ENCODE data around the gene CX3CR1. TPM values are rescaled to one million over a fixed set of nuclear protein-coding genes. Genes with fewer than 3 reads are reported as not detected.

The CX3CR1 gene
- total RNA-seq, 2 donors from 2014 or later = 0.57 to 0.66 TPM

DNA sequence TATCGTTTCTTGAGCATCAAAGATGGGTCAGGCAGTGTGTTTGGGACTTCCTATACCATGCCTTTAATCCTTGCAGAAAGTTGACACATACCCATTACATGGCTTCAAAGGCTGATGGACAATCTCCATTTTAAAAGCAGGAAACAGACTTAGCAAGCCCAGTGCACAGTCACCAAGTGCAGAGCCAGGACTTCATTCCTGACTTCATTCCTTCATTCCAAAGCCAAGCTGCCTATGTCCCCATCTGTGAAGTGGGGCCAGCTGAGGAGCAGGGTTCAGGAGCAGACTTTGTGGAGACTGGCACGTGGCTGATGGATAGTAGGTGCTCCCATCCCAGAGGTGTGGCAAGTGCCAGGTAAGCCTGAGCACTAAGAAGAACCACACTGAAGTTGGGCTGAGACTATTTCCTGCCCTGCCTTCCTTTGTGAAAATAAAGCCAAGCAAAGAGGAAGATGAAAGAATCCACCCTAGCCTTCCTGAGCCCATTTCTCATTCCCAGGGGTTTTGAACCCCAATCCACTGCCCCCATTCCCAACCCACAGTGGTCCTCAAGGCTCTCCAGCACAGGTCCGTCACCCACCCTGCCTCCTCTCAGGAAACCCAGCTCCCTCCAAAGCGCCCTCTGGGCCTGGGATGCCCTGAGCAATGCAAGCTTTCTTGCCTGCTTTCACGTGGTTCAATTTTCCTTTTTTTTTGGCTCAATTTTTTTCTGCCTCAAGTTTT is 1.8 kb downstream of the CX3CR1 start:
- H3K27me3 ChIP-seq = no peaks in the 10 kb centered on the region
- intact Hi-C loops (cut with DNase I) = loop anchor here (5.0 kb wide), 1 partner anchor 76 kb away; no protein-coding TSS in a partner anchor
- H3K4me1 ChIP-seq = no peaks in the 10 kb centered on the region
- no peaks in the 10 kb centered on the region for H3K36me3 ChIP-seq
- TF ChIP-seq, protein P1, sequence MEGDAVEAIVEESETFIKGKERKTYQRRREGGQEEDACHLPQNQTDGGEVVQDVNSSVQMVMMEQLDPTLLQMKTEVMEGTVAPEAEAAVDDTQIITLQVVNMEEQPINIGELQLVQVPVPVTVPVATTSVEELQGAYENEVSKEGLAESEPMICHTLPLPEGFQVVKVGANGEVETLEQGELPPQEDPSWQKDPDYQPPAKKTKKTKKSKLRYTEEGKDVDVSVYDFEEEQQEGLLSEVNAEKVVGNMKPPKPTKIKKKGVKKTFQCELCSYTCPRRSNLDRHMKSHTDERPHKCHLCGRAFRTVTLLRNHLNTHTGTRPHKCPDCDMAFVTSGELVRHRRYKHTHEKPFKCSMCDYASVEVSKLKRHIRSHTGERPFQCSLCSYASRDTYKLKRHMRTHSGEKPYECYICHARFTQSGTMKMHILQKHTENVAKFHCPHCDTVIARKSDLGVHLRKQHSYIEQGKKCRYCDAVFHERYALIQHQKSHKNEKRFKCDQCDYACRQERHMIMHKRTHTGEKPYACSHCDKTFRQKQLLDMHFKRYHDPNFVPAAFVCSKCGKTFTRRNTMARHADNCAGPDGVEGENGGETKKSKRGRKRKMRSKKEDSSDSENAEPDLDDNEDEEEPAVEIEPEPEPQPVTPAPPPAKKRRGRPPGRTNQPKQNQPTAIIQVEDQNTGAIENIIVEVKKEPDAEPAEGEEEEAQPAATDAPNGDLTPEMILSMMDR (IDR thresholded peaks at IDR 0.05) = no peak
- H3K9me3 ChIP-seq = no peaks in the 10 kb centered on the region
- DNase-seq = no peak
- no peak overlapping the region for H3K27ac ChIP-seq
- no peak overlapping the region for H3K9ac ChIP-seq (ENCODE audit: low read depth in 2 of 2, low read length in 2 of 2)
- H3K4me3 ChIP-seq = no peak overlapping the region

DNA sequence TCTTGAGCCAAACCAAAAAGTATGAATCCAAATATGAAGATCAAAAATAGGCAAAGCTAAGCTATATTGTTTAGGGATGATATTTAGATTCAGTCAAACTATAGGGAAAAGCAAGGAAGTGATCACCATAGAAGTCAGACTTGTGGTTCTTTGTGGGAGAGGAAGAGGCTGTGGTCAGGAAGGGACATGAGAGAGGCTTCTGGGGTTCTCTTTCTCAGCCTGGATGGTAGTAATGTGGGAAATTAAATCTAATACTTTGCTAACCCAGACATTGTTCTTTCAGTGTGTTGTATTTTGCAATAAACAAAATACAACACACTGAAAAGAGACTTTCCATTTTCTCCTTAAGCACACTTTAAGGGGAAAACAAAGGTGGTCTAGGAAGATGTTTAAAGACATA is 3.1 kb downstream of the CX3CR1 start:
- Histone ChIP-seq H3K4me3 (no peak overlapping the region), H3K9me3 (no peaks in the 10 kb centered on the region), H3K36me3 (no peaks in the 10 kb centered on the region), H3K9ac (ENCODE audit: low read depth in 2 of 2, low read length in 2 of 2) (no peak overlapping the region), H3K4me1 (no peaks in the 10 kb centered on the region), H3K27me3 (no peaks in the 10 kb centered on the region), H3K27ac (no peak overlapping the region)
- no peak for DNase-seq
- intact Hi-C loops (cut with DNase I) = loop anchor here (5.0 kb wide), 1 partner anchor 74 kb away; no protein-coding TSS in a partner anchor
- TF ChIP-seq, protein P1 (IDR thresholded peaks at IDR 0.05) = no peak

DNA sequence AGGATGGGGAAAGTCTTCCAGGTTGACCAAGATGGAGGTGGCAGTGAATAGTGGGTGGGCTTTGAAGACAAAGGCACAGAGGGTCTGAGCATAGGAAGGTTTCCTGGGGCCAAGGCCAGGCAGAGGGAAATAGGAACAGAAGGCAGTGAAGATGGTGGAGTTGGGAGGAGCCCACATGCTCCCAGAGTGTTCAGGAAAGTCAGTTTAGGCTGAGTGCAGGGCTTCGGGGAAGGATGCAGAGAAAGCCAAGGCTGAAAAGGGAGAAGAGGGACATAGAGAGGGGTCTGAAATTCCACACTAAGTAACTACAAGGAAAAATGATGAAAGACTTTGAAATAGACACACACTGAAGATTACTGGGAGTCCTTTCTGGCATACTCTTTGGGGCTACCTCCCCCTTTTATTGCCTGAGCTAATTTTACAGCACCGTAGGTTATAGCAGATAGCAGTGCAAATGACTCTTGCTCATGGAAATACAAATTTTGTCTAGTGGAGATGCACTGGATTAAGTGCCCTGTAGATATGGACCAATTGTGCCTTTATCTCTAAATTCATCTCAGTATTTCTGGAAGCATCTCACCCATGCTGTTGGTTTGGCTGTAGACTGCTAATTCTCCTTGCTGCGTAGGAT is 3.8 kb downstream of the CX3CR1 start:
- Histone ChIP-seq H3K27ac (no peak overlapping the region), H3K9me3 (no peaks in the 10 kb centered on the region), H3K4me1 (no peaks in the 10 kb centered on the region), H3K9ac (ENCODE audit: low read depth in 2 of 2, low read length in 2 of 2) (no peak overlapping the region), H3K4me3 (no peak overlapping the region), H3K27me3 (no peaks in the 10 kb centered on the region), H3K36me3 (no peaks in the 10 kb centered on the region)
- no peak for DNase-seq
- TF ChIP-seq, protein P1 (IDR thresholded peaks at IDR 0.05) = no peak
- intact Hi-C loops (cut with DNase I) = loop anchor here (5.0 kb wide), 1 partner anchor 74 kb away; no protein-coding TSS in a partner anchor

DNA sequence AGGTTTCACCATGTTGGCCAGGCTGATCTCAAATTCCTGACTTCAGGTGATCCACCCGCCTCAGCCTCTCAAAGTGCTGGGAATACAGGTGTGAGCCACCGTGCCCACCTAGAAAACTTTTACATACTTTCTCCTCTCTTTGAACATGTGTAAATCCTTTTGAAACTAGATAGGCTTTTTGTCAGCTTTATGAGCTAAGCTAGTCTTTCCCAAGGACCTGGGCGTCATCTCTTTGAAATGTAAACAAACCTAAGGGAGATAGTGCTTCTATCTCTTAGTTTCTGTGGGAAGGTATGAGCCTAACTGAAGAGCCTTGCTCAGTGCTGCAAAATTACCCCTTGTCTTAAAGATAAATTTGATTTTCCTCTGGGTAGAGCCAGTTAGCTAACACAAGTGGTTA is 4.8 kb downstream of the CX3CR1 start:
- Histone ChIP-seq H3K4me3 (no peak overlapping the region), H3K9me3 (no peaks in the 10 kb centered on the region), H3K4me1 (no peaks in the 10 kb centered on the region), H3K27ac (no peak overlapping the region), H3K27me3 (no peaks in the 10 kb centered on the region), H3K36me3 (no peaks in the 10 kb centered on the region), H3K9ac (ENCODE audit: low read depth in 2 of 2, low read length in 2 of 2) (no peak overlapping the region)
- intact Hi-C loops (cut with DNase I) = loop anchor here (5.0 kb wide), 1 partner anchor 73 kb away; no protein-coding TSS in a partner anchor
- no peak for DNase-seq
- TF ChIP-seq, protein P1 (IDR thresholded peaks at IDR 0.05) = no peak

DNA sequence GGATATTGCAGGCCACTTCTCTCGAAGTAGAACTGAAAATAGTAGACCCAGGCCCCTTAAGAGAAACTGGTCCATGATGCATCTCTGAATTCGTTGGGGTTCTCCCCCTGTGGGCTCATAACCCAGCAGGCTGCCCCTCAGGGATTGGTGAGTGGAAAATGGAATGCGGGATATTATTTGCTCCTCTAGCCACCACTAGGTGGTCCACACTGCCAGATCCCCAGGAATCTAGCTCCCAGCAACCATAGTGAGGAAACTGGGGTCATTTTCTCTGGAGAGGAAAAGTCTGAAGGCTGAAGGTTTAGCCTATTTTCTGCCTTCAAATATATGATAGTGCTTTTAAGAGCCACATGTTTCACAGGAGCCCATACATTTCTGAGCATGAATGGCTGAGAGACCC is 6.7 kb downstream of the CX3CR1 start:
- Histone ChIP-seq H3K9ac (ENCODE audit: low read depth in 2 of 2, low read length in 2 of 2) (no peak overlapping the region), H3K27me3 (no peaks in the 10 kb centered on the region), H3K27ac (no peak overlapping the region), H3K36me3 (no peaks in the 10 kb centered on the region), H3K9me3 (no peaks in the 10 kb centered on the region), H3K4me3 (no peak overlapping the region), H3K4me1 (no peaks in the 10 kb centered on the region)
- intact Hi-C loops (cut with DNase I) = no loop called here
- TF ChIP-seq, protein P1 (IDR thresholded peaks at IDR 0.05) = no peak
- no peak for DNase-seq

Data from colonic mucosa (tissue), 4 donors.